AG09319 (cell line): ENCODE results near the gene CDC23.

Source experiments
- DNase-seq: peaks from one replicate; pipeline ENCODE4 v3.0.0-alpha.2; 2010; ENCODE audit warnings: low read depth; ENCODE audit errors: extremely low read depth
- CTCF ChIP-seq: IDR thresholded peaks from 2 replicates; pipeline ENCODE4 v1.5.1; 2011; ENCODE audit warnings: low read depth, mild to moderate bottlenecking, inconsistent platforms, low read length, moderate library complexity

Gene CDC23

DNA sequence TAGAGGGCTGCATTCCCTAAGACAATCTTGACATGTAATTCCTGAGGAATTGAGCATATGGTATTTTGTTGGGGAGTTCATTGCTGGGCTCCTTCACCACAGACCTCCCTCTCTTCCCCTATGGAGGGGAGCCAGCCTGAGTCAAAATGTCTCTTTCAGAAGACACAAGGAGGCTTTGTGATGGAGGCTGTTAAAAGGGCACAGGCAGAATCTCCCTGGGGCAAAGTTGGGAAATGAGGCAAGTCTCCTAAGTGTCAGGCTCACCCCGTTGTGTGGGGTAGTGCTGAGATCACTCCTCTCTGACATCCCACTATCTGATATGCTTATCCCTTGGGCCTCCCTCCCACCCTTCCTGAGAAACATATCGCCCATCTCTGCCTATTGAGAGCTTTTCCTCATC is 30.7 kb upstream of the CDC23 start:
- no peak for TF ChIP-seq CTCF

GRCh38 chr5:138241688-138242571 is 28.8 kb upstream of the CDC23 start:
- TF ChIP-seq CTCF, result no peak
- DNase-seq, result no peak

More for the DNA sequence above, 30.7 kb upstream of the CDC23 start:
- no peak for DNase-seq

- TF ChIP-seq CTCF, result no peak
- no peak for DNase-seq
Observed at GRCh38 chr5:138240650-138241385, 27.7 kb upstream of the CDC23 start.

- TF ChIP-seq CTCF, result no peak
- no peak for DNase-seq
Observed at GRCh38 chr5:138238034-138238433, 24.9 kb upstream of the CDC23 start.

DNA sequence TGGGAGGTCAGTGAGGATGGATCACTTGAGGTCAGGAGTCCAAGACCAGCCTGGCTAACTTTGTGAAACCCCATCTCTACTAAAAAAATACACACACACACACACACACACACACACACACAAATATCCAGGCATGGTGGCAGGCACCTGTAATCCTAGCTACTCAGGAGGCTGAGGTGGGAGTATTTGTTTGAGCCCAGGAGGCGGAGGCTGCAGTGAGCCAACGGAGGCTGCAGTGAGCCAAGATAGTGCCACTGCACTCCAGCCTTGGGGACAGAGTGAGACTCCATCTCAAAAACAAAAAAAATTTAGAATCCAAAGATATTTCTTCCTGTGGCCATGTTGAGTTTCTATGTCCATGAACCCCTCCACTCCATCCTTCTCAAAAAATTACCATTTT is 21.5 kb upstream of the CDC23 start:
- TF ChIP-seq CTCF, result no peak

GRCh38 chr5:138233280-138233679 is 20.2 kb upstream of the CDC23 start:
- no peak for TF ChIP-seq CTCF
- no peak for DNase-seq

More for the DNA sequence above, 21.5 kb upstream of the CDC23 start:
- DNase-seq, result no peak
